HG03135 (cell line): ENCODE results near the gene ELMOD3.
A peak's percentile ranks its signal among the peaks of the same experiment; 100 is the strongest.
"Not testable (repeated sequence)": the region's sequence is repeated elsewhere in the genome, so short reads cannot be mapped to it uniquely, and the experiment has no call there.

Source experiments
- ATAC-seq: cut with Tn5 transposase; IDR thresholded peaks from one replicate; pipeline ENCODE4 v1.9.1; 2021; ENCODE audit warnings: mild to moderate bottlenecking, moderate library complexity; ENCODE audit not compliant: unreplicated experiment

The ELMOD3 gene

DNA sequence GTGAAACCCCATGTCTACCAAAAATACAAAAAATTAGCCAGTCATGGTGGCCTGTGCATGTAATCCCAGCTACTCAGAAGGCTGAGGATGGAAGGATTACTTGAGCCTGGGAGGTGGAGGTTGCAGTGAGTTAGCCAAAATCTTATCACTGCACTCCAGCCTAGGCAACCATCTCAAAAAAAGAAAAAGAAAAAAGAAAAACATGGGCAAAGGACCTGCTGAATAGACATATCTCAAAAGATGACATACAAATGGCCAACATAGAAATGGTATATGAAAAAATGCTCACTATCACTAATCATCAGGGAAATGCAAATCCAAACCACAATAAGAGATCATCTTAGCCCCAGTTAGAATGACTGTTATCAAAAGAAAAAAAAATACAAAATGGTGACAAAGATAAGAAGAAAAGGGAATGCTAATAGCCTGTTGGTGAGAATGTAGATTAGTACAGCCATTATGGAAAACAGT is 25.4 kb upstream of the ELMOD3 start:
- no peak for ATAC-seq

DNA sequence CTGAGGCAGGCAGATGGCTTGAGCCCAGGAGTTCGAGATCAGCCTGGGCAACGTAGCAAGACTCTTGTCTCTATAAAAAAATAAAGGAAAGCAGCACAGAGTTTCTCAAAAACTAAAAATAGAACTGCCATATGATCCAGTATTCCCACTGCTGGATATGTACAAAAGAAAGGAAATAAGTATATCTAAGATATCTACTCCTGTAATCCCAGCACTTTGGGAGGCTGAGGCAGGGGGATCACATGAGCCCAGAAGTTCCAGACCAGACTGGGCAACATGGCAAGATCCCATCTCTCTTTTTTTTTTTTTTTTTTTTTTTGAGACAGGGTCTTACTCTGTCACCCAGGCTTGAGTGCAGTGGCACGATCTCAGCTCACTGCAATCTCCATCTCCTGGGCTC is 24.9 kb upstream of the ELMOD3 start:
- ATAC-seq = not testable (repeated sequence)

DNA sequence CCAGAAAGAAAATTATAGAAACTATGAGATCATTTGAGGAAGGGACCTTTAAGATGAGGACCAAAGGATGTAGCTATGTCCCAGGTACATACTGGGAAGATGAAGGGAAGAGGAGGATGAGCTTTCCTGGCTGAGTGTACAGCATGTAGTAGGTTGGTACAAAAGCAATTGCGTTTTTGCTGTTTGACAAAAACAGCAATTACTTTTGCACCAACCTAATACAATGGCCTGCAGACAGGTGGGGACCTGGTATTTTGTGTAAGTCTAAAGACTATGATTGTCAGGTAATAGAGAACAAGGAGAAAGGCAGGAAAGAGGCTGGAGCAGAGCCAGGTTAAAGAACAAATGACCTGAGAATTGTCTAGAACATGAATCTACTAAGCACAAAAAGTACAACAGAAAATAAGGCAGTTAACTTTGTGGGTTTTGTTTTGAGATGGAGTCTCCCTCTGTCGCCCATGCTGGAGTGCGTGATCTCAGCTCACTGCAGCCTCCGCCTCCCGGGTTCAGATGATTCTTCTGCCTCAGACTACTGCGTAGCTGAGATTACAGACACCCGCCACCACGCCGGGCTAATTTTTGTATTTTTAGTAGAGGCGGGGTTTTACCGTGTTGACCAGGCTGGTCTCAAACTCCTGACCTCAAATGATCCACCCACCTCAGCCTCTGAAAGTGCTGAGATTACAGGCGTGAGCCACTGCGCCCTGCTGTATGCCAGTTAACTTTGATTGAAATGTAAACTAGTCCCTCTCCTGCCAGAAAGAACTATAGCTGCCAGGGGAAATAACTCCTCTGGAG is 23.5 kb upstream of the ELMOD3 start:
- ATAC-seq = no peak

DNA sequence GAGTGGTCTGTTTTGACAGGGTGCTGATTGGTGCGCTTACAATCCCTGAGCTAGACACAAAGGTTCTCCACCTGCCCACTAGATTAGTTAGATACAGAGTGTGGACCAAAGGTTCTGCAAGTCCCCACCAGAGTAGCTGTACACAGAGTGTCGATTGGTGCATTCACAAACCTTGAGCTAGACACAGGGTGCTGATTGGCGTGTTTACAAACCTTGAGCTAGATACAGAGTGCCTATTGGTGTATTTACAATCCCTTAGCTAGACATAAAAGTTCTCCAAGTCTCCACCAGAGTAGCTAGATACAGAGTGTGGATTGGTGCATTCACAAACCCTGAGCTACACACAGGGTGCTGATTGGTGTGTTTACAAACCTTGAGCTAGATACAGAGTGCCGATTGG is 20.7 kb upstream of the ELMOD3 start:
- ATAC-seq = not testable (repeated sequence)

DNA sequence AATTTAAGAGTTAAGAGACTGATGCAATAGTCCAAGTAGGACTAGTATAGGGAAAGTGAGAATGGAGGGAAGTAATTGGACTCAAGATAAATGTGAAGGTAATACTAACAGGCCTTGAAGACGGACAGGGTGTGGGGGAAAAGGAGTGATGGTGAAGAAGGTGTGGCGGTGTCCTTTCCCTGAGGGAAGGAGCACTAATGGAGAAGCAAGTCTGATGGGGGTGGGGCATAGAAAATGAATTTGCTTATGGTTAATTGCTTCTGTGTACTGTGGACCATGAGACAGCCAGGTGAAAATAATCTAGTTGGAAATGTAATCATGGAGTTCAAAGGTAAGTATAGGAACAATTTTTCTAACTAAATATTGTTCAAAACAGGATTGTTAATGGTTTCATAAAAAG is 19.6 kb upstream of the ELMOD3 start:
- ATAC-seq = no peak

DNA sequence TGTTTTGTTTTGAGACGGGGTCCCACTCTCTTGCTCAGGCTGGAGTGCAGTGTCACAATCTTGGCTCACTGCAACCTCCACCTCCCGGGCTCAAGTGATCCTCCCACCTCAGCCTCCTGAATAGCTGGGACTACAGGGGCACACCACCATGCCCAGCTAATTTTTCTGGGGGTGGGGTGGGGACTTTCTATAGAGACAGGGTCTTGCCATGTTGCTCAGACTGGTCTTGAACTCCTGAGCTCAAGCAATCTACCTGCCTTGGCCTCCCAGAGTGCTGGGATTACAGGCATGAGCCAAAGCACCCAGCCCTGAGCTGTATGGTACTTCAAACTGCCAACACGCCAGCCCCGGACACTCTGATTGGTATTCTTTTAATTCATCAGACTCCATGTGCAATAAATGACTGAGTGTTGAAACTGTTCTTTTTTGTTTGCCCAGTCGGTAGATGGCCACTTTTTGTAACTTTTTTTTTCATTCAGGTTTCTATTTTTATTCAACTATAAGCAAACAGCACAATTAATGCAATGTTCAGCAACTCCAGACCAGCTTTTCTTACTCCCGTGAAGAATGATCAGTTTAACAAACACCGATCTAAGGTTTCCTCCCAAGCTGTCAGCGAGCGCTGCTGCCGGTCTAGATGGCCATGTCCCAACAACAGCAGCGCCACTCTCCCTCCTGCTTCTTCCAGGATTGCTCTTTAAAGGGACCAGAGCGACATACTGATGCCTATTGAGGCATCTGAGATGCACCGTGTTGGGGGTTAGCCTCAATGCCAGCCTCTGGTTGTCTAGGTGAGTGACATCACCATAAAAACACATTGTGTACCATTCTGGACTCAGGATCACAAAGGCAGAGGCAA is 14.3 kb upstream of the ELMOD3 start:
- ATAC-seq = no peak

DNA sequence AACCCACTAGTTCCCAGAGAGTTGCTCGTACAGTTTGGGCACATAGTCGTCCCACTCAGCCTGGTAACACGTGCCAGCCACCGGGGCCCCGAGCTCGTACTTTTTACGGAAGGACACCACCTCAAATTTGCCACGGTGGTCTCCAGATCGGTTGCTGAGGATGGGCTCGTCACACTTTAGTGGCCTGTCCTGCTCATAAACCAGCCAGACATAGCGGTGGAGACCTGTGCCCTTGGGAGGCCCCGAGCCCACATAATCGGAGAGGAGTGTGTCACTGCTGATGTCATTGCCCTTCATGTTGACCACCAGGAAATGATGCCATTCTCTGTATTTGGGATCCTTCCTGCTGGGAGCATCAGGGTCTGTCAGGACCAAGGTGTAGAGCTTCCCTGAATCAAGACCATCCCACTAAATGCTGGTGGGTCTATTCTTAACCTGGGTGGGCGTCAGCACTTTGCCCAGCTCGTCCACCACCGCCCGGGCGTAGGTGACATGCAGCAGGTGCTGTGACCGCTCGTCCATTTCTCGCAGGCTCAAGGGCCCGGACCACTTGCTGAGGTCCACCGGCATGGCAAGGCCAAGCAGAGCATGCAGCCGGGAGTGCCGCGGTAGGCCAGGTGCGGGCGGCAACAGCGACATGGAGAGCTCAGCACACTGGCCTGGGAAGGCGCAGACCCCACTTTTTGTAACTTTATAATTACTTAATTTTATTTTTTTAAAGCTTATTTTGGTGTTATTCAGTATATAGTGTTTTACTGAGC is 13.1 kb upstream of the ELMOD3 start:
- no peak for ATAC-seq

DNA sequence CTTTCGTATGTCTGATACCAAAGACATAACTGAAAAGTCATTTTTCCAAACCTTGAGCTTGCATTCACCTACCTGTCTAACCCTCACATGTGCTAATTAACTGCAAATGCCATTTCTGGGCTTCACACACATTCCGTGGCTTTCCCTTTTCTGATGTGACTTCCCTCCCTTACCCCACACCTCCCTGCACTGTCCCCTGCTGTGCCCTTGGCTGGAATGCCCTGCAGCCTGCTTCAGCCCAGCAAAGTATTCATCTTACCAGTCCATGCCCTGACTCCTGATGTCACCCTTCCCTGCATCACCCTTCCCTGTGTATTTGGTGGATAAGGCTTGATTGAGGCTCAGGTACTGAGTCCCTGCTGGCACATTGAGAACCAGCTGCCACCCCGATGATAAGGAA is 12.4 kb upstream of the ELMOD3 start:
- ATAC-seq = no peak

DNA sequence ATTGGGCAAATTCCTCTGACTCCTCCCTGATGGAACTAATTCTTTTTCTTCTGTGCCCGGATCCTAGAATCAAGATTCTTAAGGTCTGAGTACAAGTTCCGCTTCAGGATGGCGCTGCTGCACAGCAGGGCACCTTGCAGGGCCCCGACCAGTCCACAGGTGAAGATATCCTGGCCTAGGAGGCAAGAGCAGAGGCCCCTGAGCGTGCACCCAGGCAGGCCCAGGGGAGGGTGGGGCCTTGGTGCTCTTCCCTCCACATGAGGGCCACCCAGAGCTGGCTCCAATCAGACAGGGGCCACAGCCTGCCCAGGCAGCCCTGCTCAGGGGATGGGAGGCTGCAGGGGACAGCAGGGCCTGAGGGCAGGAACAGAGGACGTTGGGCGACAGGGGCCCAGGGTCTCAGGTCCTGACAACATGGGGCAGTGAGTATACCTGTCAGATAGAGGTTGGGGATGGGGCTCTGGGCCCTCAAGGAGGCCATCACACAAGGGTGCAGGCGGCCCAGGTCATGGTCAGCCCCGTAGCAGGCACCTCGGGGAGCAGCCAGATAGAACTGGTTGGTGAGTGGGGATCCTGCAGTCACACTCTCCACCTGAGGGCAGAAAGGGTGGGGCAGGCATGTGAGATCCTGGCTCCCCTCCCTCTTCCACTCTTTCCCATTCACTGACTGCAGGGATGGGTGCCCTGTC is 11.2 kb upstream of the ELMOD3 start:
- not testable (repeated sequence) for ATAC-seq

DNA sequence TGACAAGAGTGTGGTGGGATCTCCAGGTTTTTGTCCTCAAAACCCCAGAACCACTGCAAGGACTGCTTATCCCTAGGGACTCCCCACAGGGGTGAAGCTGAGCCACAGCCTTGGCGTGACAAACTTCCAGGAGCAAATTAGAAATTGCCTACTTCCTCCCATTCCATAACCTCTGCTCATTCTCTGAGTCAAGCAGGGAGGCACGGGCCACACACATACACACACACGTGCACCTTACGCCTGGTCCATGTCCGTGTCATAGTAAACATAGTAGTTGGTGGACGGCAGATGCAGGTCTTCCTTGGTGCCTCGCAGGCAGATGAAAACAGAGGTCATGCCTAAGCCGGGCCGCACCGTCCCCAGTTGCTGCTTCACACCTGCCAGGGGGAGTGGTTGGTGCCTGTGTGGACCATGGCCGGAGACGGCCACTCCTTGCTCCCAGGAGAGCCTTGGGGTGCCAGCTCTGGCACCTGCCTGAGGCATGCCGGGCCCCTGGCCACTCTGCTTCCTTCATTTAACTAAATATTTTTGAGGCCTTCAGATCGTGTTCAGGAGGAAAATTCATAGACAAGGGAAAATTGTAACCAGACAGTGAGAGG is 10.1 kb upstream of the ELMOD3 start:
- ATAC-seq = no peak

DNA sequence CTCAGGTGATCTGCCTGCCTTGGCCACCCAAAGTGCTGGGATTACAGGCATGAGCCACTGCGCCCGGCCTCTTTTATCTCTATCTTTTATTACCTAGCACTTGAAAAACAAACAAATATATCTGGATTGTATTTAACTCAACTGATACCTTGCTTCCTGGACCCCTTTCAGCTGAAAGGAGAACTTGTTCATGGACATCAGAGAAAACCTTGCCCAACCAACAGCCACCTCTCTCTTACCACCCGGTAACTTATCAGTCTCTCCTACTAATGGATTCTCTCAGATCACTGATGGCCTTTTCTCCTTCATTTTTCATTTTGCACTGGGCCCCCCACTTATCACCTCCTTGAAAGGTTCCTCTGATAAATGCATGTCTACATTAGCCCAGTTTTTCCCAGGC is 7.0 kb upstream of the ELMOD3 start:
- ATAC-seq = no peak

DNA sequence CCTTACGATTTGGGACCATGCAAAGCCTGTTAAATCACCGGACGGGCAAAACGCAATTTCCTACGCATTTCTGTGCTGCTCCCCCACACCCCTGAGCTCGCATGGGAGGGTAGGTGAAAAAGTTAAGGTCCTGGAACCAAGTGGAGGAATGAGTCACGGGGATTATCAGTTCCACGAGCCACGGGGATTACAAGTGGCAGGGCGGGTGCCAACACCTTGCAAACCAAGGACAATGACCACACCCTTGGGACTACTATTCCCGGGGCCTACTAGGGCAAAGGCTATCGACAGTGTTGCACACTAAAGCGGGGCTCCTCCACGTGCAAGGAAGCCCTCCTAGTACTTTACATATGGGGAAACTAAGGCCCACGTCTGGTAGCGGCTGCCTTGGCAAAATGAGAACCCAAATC is 688 bp upstream of the ELMOD3 start:
- no peak for ATAC-seq

DNA sequence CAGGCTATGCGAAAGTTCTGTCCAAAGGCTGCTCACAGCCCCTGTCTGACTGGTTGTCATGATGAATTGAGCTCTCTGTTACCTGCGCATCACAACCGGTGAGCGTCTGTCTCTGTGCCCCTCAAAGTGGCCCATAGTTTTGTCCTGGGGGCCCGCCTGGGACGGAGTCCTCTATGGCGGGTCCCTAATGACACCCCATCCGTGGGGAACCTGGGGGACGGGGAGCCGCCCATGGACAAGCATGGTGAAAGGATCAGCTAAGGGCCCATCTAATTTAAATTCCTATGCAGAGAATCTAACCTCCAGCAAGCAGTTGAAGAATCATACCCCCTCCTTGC is 473 bp downstream of the ELMOD3 start:
- peak; percentile 11 for ATAC-seq

DNA sequence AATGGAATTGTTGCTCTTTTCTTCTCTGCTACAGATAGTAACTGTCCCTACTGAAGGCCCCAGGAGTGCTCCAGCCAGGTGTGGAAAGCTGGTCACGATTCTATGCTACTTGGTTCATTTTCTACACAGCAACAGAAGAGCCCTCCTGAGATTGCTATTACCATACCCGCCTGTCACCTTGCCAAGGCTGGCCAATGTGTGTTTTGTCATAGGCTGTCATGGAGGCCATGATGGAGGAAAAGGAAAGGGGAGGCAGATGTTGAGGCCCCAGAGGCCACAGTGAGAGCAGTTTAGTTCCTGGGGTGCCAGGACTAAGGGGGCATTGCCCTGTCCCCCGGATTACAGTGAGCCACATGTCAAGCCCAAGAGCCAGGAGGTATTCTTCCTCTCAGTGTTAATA is 952 bp downstream of the ELMOD3 start:
- no peak for ATAC-seq

DNA sequence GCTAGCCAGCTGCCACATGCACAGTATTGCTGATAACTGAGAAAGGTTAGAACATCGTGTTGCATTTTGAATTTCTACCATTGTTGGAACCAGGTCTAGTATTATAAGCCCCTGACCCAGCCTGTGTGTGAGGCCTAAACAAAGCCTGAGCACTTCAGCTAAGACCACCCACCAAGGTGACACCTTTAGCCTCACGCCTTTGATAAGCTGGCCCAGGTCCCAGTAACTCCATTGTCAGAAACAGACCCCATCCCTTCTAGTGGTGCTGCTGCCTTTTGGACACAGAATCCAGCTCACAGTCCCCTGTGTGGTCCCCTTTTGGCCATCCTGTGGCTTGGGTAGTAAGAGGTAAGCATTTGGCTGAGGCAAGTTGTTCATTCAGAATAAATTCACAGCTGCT is 1.6 kb downstream of the ELMOD3 start:
- no peak for ATAC-seq

DNA sequence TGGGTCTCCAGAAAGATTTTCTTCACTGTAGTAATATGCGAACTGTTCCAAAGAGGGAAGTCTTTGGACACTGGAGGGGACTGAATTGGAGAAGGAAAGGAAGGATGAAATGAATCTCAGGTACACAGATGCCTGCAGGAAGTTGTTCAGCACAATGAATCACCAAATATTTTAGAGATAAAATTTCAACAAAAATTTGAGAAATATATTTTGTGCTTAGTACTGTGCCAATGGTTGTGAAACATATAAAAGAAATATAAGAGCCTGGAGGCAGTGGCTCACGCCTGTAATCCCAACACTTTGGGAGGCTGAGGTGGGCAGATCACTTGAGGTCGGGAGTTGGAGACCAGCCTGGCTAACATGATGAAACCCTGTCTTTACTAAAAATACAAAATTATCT is 3.2 kb downstream of the ELMOD3 start:
- ATAC-seq = no peak

DNA sequence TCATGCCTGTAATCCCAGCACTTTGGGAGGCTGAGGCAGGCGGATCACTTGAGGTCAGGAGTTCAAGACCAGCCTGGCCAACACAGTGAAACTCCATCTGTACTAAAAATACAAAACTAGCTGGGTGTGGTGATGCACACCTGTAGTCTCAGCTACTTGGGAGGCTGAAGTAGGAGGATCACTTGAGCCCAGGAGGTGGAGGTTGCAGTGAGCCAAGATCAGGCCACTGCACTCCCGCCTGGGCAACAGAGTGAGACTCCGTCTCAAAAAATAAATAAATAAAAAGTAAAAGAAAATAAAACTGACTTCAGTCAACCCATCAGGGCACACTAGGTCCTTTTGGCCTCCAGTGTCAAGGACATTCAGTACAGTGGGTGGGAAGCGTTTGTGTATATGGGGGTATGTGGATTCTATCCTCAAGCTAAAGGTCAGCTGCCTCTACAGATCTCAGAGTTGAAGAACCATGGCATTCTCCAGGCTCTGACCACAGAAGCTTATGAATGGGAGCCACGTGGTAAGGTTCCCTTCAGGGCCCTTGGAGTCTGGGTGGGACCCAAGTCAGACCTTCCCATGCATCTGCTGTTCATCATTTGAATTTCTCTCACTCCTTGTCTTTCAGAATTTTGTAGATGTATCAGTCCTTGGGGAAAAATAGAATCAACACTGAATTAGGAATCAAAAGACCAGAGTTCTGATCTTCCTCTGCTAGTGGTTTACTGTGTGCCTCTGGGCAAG is 8.3 kb downstream of the ELMOD3 start:
- ATAC-seq = not testable (repeated sequence)

DNA sequence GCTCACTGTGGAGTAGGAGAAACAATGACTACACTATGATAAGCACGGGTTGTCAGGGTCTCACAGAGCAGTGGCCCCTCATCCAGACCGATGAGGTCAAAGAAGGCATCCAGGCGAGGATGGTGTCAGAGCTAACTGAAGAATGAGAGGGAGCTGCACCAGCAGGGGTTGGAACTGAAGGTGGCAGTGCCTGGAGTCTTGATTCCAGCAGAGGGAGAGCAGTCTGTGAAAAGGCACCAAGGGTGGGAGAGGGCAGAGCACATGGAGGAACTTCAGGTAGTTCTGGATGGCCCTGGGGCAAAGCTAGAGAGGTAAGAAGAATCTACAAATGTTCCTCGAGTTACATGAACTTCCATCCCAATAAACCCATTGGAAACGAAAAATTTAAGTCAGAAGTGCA is 12.6 kb downstream of the ELMOD3 start:
- no peak for ATAC-seq

DNA sequence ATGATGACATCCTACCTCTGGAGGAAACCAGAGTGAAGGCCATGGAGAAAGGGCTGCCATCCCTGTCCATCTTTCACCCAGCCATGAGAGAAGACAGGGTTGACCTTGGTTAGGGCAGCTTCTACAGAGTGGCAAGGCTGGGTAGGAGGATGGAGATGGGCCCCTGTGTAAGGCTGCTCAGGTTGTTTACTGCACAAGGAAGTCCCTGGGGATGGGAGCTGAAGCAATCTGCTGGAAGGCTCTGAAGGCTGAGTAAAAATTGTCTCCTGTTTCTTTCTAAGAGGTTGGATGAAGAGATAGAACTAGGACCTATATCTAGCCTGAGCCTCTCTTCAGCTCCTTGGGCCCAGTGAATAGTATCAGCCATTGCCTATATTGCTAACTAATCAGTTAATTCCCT is 14.4 kb downstream of the ELMOD3 start:
- ATAC-seq = no peak

DNA sequence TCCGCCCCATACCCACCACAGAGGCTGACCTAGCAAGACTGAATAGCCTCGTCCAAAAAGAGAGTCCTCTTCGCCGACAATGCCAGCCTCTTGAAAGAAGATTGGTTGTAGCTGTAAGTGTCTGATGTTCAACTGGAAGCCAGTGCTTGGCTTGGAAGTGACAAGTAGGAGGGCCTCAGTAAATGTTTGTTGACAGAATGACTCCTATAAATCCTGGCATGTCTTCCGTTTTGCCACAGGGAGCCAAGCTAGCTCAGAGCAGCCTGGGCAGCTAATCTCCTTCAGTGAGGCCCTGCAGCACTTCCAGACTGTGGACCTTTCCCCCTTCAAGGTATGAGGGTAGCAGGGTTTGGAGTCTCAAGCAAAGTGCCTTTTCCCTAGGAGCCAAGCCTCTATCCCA is 14.9 kb downstream of the ELMOD3 start:
- ATAC-seq = no peak
